HL-60 (cell line): ENCODE measurements around the gene KRTAP4-6.
"Not testable (repeated sequence)": the region's sequence is repeated elsewhere in the genome, so short reads cannot be mapped to it uniquely, and the experiment has no call there.

Experiments
- DNase-seq, 2 experiments: peaks; one replicate each; pipeline ENCODE4 v3.0.0-alpha.2; 2010 to 2020; ENCODE audit warnings: low read depth in 1 of 2, low spot score in 1 of 2
- H3K27ac ChIP-seq: fragments of 250-450 bp; sonication (Bioruptor Pico); replicated peaks from 2 replicates; pipeline ENCODE4 v1.5.1; 2020; ENCODE audit warnings: mild to moderate bottlenecking, moderate library complexity
- H3K27me3 ChIP-seq: fragments of 250-450 bp; sonication (Bioruptor Pico); 2 replicates; pipeline ENCODE4 v1.5.1; 2021; ENCODE audit warnings: mild to moderate bottlenecking, moderate library complexity; ENCODE audit not compliant: insufficient read depth, poor library complexity, severe bottlenecking
- H3K4me3 ChIP-seq: replicated peaks from 2 replicates; pipeline ENCODE4 v1.5.1; 2011; ENCODE audit warnings: mild to moderate bottlenecking, control low read depth, low read length; ENCODE audit not compliant: insufficient read depth
- GABPA ChIP-seq: IDR thresholded peaks from 2 replicates; pipeline ENCODE4 v1.6.1; 2012; ENCODE audit warnings: low read depth
- POLR2AphosphoS5 ChIP-seq: IDR thresholded peaks from 2 replicates; pipeline ENCODE4 v1.6.1; 2012; ENCODE audit warnings: low read depth
- SPI1 ChIP-seq: IDR thresholded peaks from 2 replicates; pipeline ENCODE4 v1.6.1; 2012; ENCODE audit warnings: low read depth, mild to moderate bottlenecking, borderline replicate concordance
- TF ChIP-seq, protein P1 (sequence below): IDR thresholded peaks from 2 replicates; pipeline ENCODE4 v1.6.1; 2012; ENCODE audit warnings: low read depth; ENCODE audit not compliant: insufficient replicate concordance
- TF ChIP-seq, protein P2 (sequence below): IDR thresholded peaks from one replicate; pipeline ENCODE4 v1.5.1; 2011; ENCODE audit warnings: low read length, control low read depth, inconsistent platforms; ENCODE audit not compliant: insufficient read depth

KRTAP4-6 gene

GRCh38 chr17:41126412-41126811, 13.9 kb downstream of the KRTAP4-6 start:
- no peak for TF ChIP-seq POLR2AphosphoS5
- no peak for DNase-seq
- Histone ChIP-seq H3K27ac (no peak overlapping the region), H3K27me3 (no peaks in the 10 kb centered on the region), H3K4me3 (no peak overlapping the region)

DNA sequence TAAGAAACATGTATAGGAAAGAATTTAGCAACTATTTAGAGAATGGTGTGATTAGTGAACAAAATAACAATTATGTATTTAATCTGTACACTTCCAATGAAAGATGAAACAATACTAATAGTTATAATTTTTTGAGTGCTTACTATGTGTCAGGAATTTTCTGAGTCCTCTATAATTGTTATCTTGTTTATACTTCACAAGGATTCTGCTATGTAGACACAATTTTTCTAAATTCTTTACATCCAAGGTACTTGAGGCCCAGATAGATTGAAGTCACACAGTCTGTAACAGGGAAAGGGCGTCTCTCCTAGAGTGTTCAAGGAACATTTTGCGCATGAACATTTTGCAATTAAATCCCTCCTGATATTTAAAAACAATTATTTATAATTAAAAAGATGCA, 15.3 kb downstream of the KRTAP4-6 start:
- DNase-seq = no peak
- H3K27me3 ChIP-seq = no peaks in the 10 kb centered on the region
- no peak overlapping the region for H3K27ac ChIP-seq
- TF ChIP-seq, protein P1, sequence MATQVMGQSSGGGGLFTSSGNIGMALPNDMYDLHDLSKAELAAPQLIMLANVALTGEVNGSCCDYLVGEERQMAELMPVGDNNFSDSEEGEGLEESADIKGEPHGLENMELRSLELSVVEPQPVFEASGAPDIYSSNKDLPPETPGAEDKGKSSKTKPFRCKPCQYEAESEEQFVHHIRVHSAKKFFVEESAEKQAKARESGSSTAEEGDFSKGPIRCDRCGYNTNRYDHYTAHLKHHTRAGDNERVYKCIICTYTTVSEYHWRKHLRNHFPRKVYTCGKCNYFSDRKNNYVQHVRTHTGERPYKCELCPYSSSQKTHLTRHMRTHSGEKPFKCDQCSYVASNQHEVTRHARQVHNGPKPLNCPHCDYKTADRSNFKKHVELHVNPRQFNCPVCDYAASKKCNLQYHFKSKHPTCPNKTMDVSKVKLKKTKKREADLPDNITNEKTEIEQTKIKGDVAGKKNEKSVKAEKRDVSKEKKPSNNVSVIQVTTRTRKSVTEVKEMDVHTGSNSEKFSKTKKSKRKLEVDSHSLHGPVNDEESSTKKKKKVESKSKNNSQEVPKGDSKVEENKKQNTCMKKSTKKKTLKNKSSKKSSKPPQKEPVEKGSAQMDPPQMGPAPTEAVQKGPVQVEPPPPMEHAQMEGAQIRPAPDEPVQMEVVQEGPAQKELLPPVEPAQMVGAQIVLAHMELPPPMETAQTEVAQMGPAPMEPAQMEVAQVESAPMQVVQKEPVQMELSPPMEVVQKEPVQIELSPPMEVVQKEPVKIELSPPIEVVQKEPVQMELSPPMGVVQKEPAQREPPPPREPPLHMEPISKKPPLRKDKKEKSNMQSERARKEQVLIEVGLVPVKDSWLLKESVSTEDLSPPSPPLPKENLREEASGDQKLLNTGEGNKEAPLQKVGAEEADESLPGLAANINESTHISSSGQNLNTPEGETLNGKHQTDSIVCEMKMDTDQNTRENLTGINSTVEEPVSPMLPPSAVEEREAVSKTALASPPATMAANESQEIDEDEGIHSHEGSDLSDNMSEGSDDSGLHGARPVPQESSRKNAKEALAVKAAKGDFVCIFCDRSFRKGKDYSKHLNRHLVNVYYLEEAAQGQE = no peak
- TF ChIP-seq, protein P2, sequence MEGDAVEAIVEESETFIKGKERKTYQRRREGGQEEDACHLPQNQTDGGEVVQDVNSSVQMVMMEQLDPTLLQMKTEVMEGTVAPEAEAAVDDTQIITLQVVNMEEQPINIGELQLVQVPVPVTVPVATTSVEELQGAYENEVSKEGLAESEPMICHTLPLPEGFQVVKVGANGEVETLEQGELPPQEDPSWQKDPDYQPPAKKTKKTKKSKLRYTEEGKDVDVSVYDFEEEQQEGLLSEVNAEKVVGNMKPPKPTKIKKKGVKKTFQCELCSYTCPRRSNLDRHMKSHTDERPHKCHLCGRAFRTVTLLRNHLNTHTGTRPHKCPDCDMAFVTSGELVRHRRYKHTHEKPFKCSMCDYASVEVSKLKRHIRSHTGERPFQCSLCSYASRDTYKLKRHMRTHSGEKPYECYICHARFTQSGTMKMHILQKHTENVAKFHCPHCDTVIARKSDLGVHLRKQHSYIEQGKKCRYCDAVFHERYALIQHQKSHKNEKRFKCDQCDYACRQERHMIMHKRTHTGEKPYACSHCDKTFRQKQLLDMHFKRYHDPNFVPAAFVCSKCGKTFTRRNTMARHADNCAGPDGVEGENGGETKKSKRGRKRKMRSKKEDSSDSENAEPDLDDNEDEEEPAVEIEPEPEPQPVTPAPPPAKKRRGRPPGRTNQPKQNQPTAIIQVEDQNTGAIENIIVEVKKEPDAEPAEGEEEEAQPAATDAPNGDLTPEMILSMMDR = no peak
- TF ChIP-seq SPI1 (no peak), GABPA (no peak), POLR2AphosphoS5 (no peak)
- H3K4me3 ChIP-seq = no peak overlapping the region

DNA sequence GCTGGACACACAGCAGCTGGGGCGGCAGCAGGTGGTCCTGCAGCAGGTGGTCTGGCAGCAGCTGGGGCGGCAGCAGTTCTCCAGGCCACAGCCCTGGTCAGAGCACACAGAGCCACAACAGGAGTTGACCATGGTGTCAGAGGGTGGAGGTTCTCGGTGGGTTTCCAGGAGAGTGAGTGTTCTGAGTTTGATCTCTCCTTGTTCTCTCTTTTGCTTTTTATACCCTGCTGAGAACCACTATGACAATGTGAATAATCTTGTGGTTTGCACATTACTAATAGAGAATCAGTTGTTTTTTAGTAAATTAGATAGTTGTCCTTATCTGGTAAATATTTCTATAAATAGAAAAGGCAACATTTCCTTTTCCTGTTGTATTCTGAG, 16.4 kb downstream of the KRTAP4-6 start, which contains the start of gene KRTAP4-12:
TSS of gene KRTAP4-12 (minus strand) at position 192 of the 381 bp plus-strand sequence. CDS start at position 132, 60 bp downstream.
- H3K4me3 ChIP-seq, H3K27me3 ChIP-seq, H3K27ac ChIP-seq, DNase-seq: not testable (repeated sequence)

DNA sequence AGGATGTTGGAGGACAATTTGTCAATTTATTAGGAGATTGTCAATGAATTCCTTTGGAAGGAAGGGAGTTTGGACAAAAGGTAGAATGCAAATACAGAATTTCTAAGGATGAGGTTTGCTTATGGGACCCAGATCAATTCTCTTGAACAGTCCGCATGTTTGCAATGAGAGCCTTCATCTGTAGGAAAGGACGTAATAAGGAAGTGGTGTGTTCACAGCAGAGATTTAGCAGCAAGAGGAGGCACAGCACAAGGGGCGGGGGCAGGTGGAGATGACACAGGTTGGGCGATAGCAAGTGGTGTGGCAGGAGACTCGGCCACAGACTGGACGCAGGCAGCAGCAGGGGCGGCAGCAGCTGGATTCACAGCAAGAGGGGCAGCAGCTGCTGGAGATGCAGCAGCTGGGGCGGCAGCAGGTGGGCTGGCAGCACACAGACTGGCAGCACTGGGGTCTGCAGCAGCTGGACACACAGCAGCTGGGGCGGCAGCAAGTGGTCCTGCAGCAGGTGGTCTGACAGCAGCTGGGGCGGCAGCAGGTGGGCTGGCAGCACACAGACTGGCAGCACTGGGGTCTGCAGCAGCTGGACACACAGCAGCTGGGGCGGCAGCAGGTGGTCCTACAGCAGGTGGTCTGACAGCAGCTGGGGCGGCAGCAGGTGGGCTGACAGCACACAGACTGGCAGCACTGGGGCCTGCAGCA, 16.9 kb downstream of the KRTAP4-6 start:
- DNase-seq, H3K27ac ChIP-seq, H3K4me3 ChIP-seq, H3K27me3 ChIP-seq: not testable (repeated sequence)
- TF ChIP-seq SPI1 = 0 out of 2 replicates have a peak, but pooled peaks have one; percentile 11

- H3K27me3 ChIP-seq = no peaks in the 10 kb centered on the region
- H3K27ac ChIP-seq = no peak overlapping the region
- TF ChIP-seq SPI1 (no peak), POLR2AphosphoS5 (no peak), GABPA (no peak)
- TF ChIP-seq, protein P2 = no peak
- TF ChIP-seq, protein P1 = no peak
- no peak for DNase-seq
- no peak overlapping the region for H3K4me3 ChIP-seq
These were observed 18.6 kb downstream of the KRTAP4-6 start for GRCh38 chr17:41121742-41122141.
